K562 (cell line): Measurements from ENCODE around the gene RERE. TPM values are rescaled to one million over a fixed set of nuclear protein-coding genes. Genes with fewer than 3 reads are reported as not detected.

Experiments used
- ATAC-seq: fragments of 200-7000 bp; cut with Tn5 transposase; 3 replicates; pipeline ENCODE4 v1.9.1; 2020; ENCODE audit warnings: moderate library complexity
- BruUV-seq: library from RNA; stranded (reverse); fragments of 400-500 nt; replicated peaks from 2 replicates; lab custom pipeline; 2021; lab: Mats Ljungman, UMichigan
- CTCF ChIA-PET: fragments of 300-600 bp; formaldehyde crosslinking; extraction: SDS; loops from one replicate; lab custom pipeline; 2021; ENCODE audit warnings: low intra/inter-chr PET ratio; lab: Yijun Ruan, JAX
- POLR2A ChIA-PET: fragments of 300-600, 350-650 bp; sonication (Branson Sonifier 250); formaldehyde crosslinking; extraction: SDS; loops from one replicate; lab custom pipeline; 2021; ENCODE audit warnings: antibody characterized with exemption, inconsistent platforms; lab: Yijun Ruan, JAX
- DNase-seq, 4 experiments: peaks; one replicate each; pipeline versions ENCODE4 v3.0.0 to v3.0.0-alpha.2; 2011 to 2018; ENCODE audit warnings: low spot score in 3 of 4, mixed read lengths in 3 of 4; ENCODE audit errors: extremely low read depth in 1 of 4
- FAIRE-seq: peaks from 2 replicates; lab custom pipeline; 2011; peaks lifted over from hg19 to GRCh38; lab: Jason Lieb, UNC
- H2AFZ ChIP-seq: 2 replicates; pipeline ENCODE4 v1.6.0; 2011; ENCODE audit warnings: low read depth, low read length, control low read depth, inconsistent platforms
- H3K27ac ChIP-seq: fragments of 200-600 bp; 3 replicates; pipeline ENCODE4 v1.8.0; 2011; ENCODE audit warnings: low read depth, mild to moderate bottlenecking, control low read depth, inconsistent platforms, low read length, moderate library complexity, mixed read lengths; ENCODE audit errors: extremely low read depth
- H3K27me3 ChIP-seq, 2 experiments: fragments of 300-600 bp in 1 of 2; 2 replicates in 1 of 2; 3 replicates in 1 of 2; pipeline versions ENCODE4 v1.6.0 to v1.8.0; 2011; ENCODE audit warnings: inconsistent platforms in 2 of 2, low read length in 2 of 2, mild to moderate bottlenecking in 1 of 2, mixed read lengths in 1 of 2, moderate library complexity in 1 of 2; ENCODE audit not compliant: control insufficient read depth in 2 of 2, insufficient read depth in 2 of 2
- H3K36me3 ChIP-seq: fragments of 300-600 bp; 3 replicates; pipeline ENCODE4 v1.8.0; 2011; ENCODE audit warnings: mild to moderate bottlenecking, low read length, inconsistent platforms; ENCODE audit not compliant: control insufficient read depth, insufficient read depth
- H3K4me1 ChIP-seq, 2 experiments: fragments of 200-600 bp in 1 of 2; replicated peaks in 1 of 2; 2 replicates in 1 of 2; 3 replicates in 1 of 2; pipeline versions ENCODE4 v1.5.1 to v1.8.0; 2011; ENCODE audit warnings: inconsistent platforms in 2 of 2, low read length in 2 of 2, mild to moderate bottlenecking in 1 of 2, mixed read lengths in 1 of 2, moderate library complexity in 1 of 2; ENCODE audit not compliant: control insufficient read depth in 2 of 2, insufficient read depth in 2 of 2
- H3K4me2 ChIP-seq: 2 replicates; pipeline ENCODE4 v1.6.1; 2011; ENCODE audit warnings: low read length, control low read depth, inconsistent platforms, mixed read lengths; ENCODE audit not compliant: insufficient read depth
- H3K4me3 ChIP-seq: fragments of 200-600 bp; sonication (generic), shearing (Covaris generic); 2 replicates; pipeline ENCODE4 v1.5.1; 2016; ENCODE audit warnings: control low read depth, inconsistent platforms
- H3K79me2 ChIP-seq: fragments of 200-600 bp; 3 replicates; pipeline ENCODE4 v1.8.0; 2011; ENCODE audit warnings: low read length, inconsistent platforms; ENCODE audit not compliant: control insufficient read depth, insufficient read depth
- H3K9ac ChIP-seq, 2 experiments: 2 replicates each; pipeline versions ENCODE4 v1.6.0 to v1.6.1; 2011; ENCODE audit warnings: low read depth in 2 of 2, low read length in 2 of 2, control low read depth in 1 of 2, inconsistent platforms in 1 of 2, mild to moderate bottlenecking in 1 of 2, mixed read lengths in 1 of 2; ENCODE audit not compliant: insufficient read depth in 1 of 2
- H3K9me1 ChIP-seq: one replicate; pipeline ENCODE4 v1.6.0; 2011; ENCODE audit warnings: inconsistent platforms, mild to moderate bottlenecking, low read length, moderate library complexity; ENCODE audit not compliant: control insufficient read depth, insufficient read depth
- H3K9me3 ChIP-seq: replicated peaks from 2 replicates; pipeline ENCODE4 v1.5.1; 2011; ENCODE audit warnings: low read depth, low read length, inconsistent platforms; ENCODE audit not compliant: control insufficient read depth, insufficient read depth
- H4K20me1 ChIP-seq: replicated peaks from 2 replicates; pipeline ENCODE4 v1.6.1; 2011; ENCODE audit warnings: low read length, inconsistent platforms, mixed read lengths; ENCODE audit not compliant: control insufficient read depth, insufficient read depth
- COPS2 ChIP-seq: fragments of 450-650 bp; conservative IDR thresholded peaks from 2 replicates; pipeline ENCODE4 v1.6.1; 2016; ENCODE audit warnings: mild to moderate bottlenecking, moderate library complexity
- CREM ChIP-seq: IDR thresholded peaks from 2 replicates; pipeline ENCODE4 v1.6.1; 2014; ENCODE audit warnings: antibody characterized with exemption, low read depth
- DNMT1 ChIP-seq: fragments of 450-650 bp; IDR thresholded peaks from 2 replicates; pipeline ENCODE4 v1.6.1; 2016; ENCODE audit warnings: antibody characterized with exemption, mild to moderate bottlenecking
- EZH2 ChIP-seq: IDR thresholded peaks from 2 replicates; pipeline ENCODE4 v1.6.1; 2012; ENCODE audit warnings: low read depth, mild to moderate bottlenecking, inconsistent platforms, low read length, borderline replicate concordance
- LEF1 ChIP-seq: fragments of 450-650 bp; IDR thresholded peaks from 2 replicates; pipeline ENCODE4 v1.6.1; 2016; ENCODE audit warnings: mild to moderate bottlenecking
- MEIS2 ChIP-seq: fragments of 450-650 bp; IDR thresholded peaks from 2 replicates; pipeline ENCODE4 v1.6.1; 2014; ENCODE audit warnings: mild to moderate bottlenecking; ENCODE audit not compliant: partially characterized antibody
- MYC ChIP-seq, 2 experiments: fragments of 250-450 bp in 1 of 2; sonication (Bioruptor Pico) in 1 of 2; IDR thresholded peaks; 2 replicates each; pipeline versions ENCODE4 v1.5.1 to v1.6.1; 2012 to 2021; ENCODE audit warnings: low read depth in 2 of 2, borderline replicate concordance in 1 of 2, improper control_type of control experiment in 1 of 2, low read length in 1 of 2, mild to moderate bottlenecking in 1 of 2, moderate library complexity in 1 of 2
- NFRKB ChIP-seq: fragments of 450-650 bp; IDR thresholded peaks from 2 replicates; pipeline ENCODE4 v1.6.1; 2016; ENCODE audit warnings: low read depth
- NR2C2 ChIP-seq, 2 experiments: fragments of 200-800 bp in 1 of 2; sonication (Bioruptor generic) in 1 of 2; sonication (generic) in 1 of 2; formaldehyde crosslinking in 1 of 2; IDR thresholded peaks; 2 replicates each; pipeline versions ENCODE4 v1.6.1 to v1.8.0; 2016 to 2022; ENCODE audit warnings: mild to moderate bottlenecking in 1 of 2, missing compliant biosample characterization in 1 of 2, missing genetic modification characterization in 1 of 2, missing genetic modification reagents in 1 of 2
- PTTG1 ChIP-seq: fragments of 450-650 bp; IDR thresholded peaks from 2 replicates; pipeline ENCODE4 v1.6.1; 2016; ENCODE audit warnings: low read depth, mild to moderate bottlenecking, missing genetic modification characterization, missing compliant biosample characterization
- RNF219 ChIP-seq: fragments of 250-450 bp; sonication (Bioruptor Pico); IDR thresholded peaks from 2 replicates; pipeline ENCODE4 v1.5.0; 2022; ENCODE audit warnings: mild to moderate bottlenecking
- TRIM28 ChIP-seq: fragments of 450-650 bp; IDR thresholded peaks from 2 replicates; pipeline ENCODE4 v1.6.1; 2017
- WHSC1 ChIP-seq: IDR thresholded peaks from one replicate; pipeline ENCODE4 v1.6.1; 2012; ENCODE audit warnings: low read length, control low read depth, inconsistent platforms
- ZNF696 ChIP-seq: fragments of 250-450 bp; sonication (Bioruptor Pico); conservative IDR thresholded peaks from 2 replicates; pipeline ENCODE4 v1.4.0; 2020; ENCODE audit warnings: mild to moderate bottlenecking, moderate library complexity
- WGBS: fragments of 100-300 bp; shearing (Covaris generic); methylation state at CpG from one replicate; pipeline ENCODE4 v1.1.6; 2016; ENCODE audit warnings: low coverage, mixed read lengths; ENCODE audit not compliant: insufficient coverage; ENCODE audit errors: missing lambda C conversion rate; 5-methylcytosine and 5-hydroxymethylcytosine counted together
- in situ Hi-C: fragments of 300-500 bp; cut with MboI; formaldehyde crosslinking; loops from 4 replicates; pipeline ENCODE4 v1.15.0; 2018; ENCODE audit warnings: inconsistent platforms, mixed read lengths
- intact Hi-C: fragments of 100-400 bp; cut with micrococcal nuclease; formaldehyde crosslinking; loops from 2 replicates; pipeline ENCODE4 v1.14.2; 2022
- polyA plus RNA-seq, 8 experiments: library from polyadenylated mRNA; depleted of rRNA in 4 of 8; stranded (reverse) in 5 of 8; unstranded in 3 of 8; fragments of >200 nt; fragmentation: Nextera tagmentation in 2 of 8; fragmentation: Illumina TruSeq in 1 of 8; extraction: Ambion mirVana in 2 of 8; extraction: Trizol in 1 of 8; gene quantifications; 2 replicates each; pipeline versions ENCODE4 v1.2.1 to v1.2.3, GENCODE V29; 2011 to 2014; ENCODE audit warnings: inconsistent platforms in 1 of 8, missing spikeins in 1 of 8
- total RNA-seq, 7 experiments: library from RNA; depleted of rRNA in 6 of 7; stranded (reverse); fragments of >200 nt in 6 of 7; fragmentation: Illumina TruSeq in 2 of 7; extraction: Trizol in 2 of 7; gene quantifications; 2 replicates each; pipeline versions ENCODE4 v1.2.1 to v1.2.3, GENCODE V29; 2011 to 2021; ENCODE audit warnings: low replicate concordance in 1 of 7
- TF ChIP-seq, protein P1 (sequence below), 2 experiments: IDR thresholded peaks in 1 of 2; conservative IDR thresholded peaks in 1 of 2; 2 replicates each; pipeline ENCODE4 v1.6.1; 2016; ENCODE audit warnings: low read depth in 2 of 2, mild to moderate bottlenecking in 1 of 2, missing compliant biosample characterization in 1 of 2, missing genetic modification characterization in 1 of 2, moderate library complexity in 1 of 2

The RERE gene
- total and polyA plus RNA-seq, 9 of the 15 experiments (the other 6 are each of a cell fraction or from before 2014, with no cell fraction given), result 3.0 to 51.5 (median 13.4) TPM

GRCh38 chr1:8745749-8746390 lies 71.6 kb downstream of the RERE start:
- no peak overlapping the region for H3K4me2 ChIP-seq
- H3K27ac ChIP-seq, result no peak overlapping the region
- in situ Hi-C loops, result no loop called here

More at GRCh38 chr1:8745749-8746390, 71.6 kb downstream of the RERE start:
- peaks cover 26% of the 10 kb centered on the region; the same call in 2 of the 3 replicates for H3K79me2 ChIP-seq
- intact Hi-C loops, result no loop called here
- no peak for FAIRE-seq
- no peak overlapping the region for H3K4me3 ChIP-seq
- H3K4me1 ChIP-seq, result peaks cover 0 to 6% of the 10 kb centered on the region in 2 experiments; a peak in 3 of 5 replicates
- H4K20me1 ChIP-seq, result no peaks in the 10 kb centered on the region
- no peak overlapping the region for H2AFZ ChIP-seq
- no peak for DNase-seq
- H3K9me3 ChIP-seq, result no peaks in the 10 kb centered on the region
- WGBS, result 65% methylated on average over 6 of the region's 6 CpGs
- ChIA-PET CTCF (no interaction called here), POLR2A (interaction anchor here (0.6 kb wide), 2 partner anchors 8 to 69 kb away, joined by 3 read pairs; no protein-coding TSS in a partner anchor)
- no peak overlapping the region for H3K9ac ChIP-seq
- no peaks in the 10 kb centered on the region for H3K36me3 ChIP-seq
- TF ChIP-seq PTTG1 (no peak), LEF1 (0 out of 2 replicates have a peak, but pooled peaks have one; percentile 34), RNF219 (CRISPR knock-in tag) (no peak), CREM (no peak), COPS2 (no peak), NFRKB (no peak), MEIS2 (peak; percentile 69), DNMT1 (no peak), ZNF696 (CRISPR knock-in tag) (no peak), WHSC1 (no peak), EZH2 (no peak), MYC (IDR thresholded peaks at IDR 0.05; ENCODE audit: low read depth, low read length) (no peak), MYC (CRISPR knock-in tag; IDR thresholded peaks at IDR 0.05; ENCODE audit: borderline replicate concordance, low read depth) (no peak), NR2C2 (CRISPR knock-in tag; IDR thresholded peaks at IDR 0.05) (no peak), NR2C2 (tag; IDR thresholded peaks at IDR 0.05) (no peak), TRIM28 (no peak)
- TF ChIP-seq, protein P1, sequence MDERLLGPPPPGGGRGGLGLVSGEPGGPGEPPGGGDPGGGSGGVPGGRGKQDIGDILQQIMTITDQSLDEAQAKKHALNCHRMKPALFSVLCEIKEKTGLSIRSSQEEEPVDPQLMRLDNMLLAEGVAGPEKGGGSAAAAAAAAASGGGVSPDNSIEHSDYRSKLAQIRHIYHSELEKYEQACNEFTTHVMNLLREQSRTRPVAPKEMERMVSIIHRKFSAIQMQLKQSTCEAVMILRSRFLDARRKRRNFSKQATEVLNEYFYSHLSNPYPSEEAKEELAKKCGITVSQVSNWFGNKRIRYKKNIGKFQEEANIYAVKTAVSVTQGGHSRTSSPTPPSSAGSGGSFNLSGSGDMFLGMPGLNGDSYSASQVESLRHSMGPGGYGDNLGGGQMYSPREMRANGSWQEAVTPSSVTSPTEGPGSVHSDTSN (CRISPR knock-in tag; IDR thresholded peaks at IDR 0.05; ENCODE audit: low read depth), result no peak
- TF ChIP-seq, protein P1 (tag; conservative IDR thresholded peaks at IDR 0.05; ENCODE audit: low read depth), result peak; percentile 60; the same call in 1 of the 2 replicates
- BruUV-seq, result no TSS peak
- peaks cover 3% of the 10 kb centered on the region for H3K9me1 ChIP-seq
- no peak; the same call in 1 of the 3 replicates for ATAC-seq
- no peaks in the 10 kb centered on the region for H3K27me3 ChIP-seq
